HG02678 (cell line): ENCODE results near the gene UNC93B1.

Experiments used
- ATAC-seq: cut with Tn5 transposase; IDR thresholded peaks from one replicate; pipeline ENCODE4 v1.9.1; 2021; ENCODE audit warnings: mild to moderate bottlenecking, moderate library complexity; ENCODE audit not compliant: unreplicated experiment

UNC93B1 gene

DNA sequence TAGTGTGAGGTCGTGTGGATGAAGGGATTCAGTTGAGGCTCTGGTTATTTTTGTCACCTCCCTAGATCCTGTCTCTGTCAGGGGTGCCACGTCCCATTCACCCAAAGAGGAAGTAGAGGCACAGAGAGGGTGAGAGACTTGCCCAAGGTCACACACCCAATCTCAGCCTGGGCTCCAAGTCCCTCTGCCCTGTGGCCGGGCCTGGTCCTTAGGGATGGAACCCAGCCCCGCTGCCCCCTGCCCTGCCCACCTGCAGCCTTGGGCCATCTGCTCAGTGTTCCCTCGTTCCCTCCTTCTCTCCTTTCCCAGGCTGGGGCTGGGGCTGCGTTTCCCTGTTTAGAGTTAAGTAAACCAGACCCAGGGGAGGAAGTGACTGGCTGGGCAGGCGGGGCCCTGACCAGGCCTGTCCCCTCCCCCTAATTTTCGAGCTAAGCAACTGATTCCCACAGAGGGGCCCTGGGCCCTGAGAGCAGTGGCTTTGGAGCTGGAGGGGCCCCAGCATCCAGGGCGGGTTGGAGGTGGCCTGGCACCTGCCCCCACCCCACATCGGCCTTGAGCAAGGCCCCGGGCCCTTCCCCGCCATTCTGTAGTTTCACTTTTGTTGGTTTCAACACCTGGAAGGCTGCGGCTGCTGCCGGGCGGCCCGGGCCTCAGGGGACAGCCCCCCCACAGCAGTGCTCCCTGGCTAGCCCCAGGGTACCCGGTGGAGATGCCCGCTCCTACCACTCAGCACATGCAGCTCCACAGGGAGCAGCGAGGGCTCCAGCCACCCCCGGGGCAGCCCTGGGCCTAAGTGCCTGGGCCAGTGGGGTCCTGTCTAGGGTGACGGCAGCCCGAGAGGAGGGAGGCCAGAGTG is 36.4 kb upstream of the UNC93B1 start:
- ATAC-seq: peak; percentile 60

DNA sequence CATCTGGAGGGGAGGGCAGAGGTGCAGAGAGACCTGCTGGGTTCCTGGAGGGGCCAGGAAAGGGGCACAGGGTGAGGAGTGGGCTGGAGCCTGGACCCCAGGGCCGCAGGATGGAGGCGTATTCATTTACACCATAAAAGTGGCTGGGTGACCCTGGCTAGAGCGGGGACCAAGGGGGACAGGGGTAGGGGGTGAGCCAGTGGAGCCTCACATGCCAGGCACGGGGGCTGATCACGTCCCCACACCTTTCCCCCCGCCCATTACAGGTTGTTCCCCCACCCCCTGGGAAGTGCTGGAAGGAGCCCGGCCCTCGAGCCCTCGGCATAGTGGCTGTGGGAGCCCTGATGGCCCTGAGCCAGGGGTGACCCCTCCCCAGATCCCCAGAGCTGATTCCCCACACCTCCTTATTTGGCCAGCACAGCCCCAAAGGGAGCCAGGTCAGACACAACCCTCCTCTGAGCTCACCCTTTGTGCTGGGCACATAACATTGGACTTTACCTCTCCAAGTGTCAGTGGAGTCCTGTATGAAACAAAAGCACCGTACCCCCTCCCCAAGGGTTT is 35.7 kb upstream of the UNC93B1 start:
- ATAC-seq: no peak

DNA sequence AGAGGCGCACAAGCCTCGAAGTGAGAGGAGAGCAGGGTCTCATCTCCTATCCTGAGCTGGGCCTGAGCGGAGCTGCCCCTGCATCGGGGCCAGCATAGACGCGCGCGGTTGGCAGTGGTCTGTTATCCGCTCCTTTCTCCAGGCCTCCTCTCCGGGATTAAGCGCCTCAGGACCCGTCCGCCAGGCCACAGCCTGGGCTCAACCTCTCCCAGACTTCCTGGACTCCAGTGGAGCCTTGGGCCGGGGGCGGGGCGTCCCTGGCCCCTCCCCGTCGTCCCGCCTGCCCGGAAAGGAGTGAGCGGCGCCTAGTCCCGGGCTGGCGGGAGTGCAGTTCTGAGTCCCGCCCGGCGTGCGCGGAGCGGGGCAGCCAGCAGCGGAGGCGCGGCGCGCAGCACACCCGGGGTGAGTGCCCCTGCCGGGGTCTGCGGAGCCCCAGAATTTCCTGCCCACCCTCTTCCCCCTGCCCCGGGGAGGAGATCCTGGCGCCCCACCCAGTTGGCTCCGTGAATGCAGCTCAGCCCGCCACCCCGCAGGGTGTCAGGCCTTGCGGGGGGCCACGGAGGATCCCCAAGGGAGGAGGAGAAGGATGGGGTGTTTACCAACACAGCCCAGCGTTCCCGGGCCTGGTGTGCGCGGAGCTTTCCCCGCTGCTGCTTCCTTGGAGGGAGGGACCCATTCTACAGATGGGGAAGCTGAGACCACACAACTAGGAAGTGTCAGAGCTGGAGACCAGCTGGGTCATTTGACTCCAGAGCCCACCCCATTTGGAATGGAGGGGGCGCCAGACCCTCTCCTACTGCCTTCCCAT is 35.0 kb upstream of the UNC93B1 start, which contains the start of gene TCIRG1:
TSS of gene TCIRG1 (plus strand) at position 308 of the 808 bp plus-strand sequence. CDS start 2,247 bp downstream, outside the sequence.
- no peak for ATAC-seq

DNA sequence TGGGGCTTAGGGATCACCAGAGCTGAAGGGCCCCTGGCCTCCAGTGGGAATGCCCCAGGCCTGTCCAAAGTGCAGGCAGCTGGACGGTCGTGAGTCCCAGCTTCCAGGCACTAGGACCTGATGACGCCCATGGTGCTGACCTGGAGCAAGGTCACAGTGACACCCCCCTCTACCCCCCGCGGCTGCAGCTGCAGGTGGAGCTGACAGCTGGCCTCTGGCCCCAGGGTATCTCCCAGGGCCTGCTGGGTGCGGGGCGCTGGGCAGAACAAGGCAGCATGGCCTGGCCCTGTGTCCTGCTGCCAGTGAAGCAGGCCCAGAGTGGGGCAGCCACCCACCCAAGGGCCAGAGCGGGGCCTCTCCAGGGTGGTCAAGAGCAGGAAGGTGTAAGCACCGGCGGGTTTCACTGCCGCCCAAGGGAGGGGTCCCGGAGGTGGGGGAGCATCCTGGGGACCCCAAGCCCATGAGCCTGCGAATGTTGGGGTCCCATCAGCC is 34.4 kb upstream of the UNC93B1 start:
- no peak for ATAC-seq

DNA sequence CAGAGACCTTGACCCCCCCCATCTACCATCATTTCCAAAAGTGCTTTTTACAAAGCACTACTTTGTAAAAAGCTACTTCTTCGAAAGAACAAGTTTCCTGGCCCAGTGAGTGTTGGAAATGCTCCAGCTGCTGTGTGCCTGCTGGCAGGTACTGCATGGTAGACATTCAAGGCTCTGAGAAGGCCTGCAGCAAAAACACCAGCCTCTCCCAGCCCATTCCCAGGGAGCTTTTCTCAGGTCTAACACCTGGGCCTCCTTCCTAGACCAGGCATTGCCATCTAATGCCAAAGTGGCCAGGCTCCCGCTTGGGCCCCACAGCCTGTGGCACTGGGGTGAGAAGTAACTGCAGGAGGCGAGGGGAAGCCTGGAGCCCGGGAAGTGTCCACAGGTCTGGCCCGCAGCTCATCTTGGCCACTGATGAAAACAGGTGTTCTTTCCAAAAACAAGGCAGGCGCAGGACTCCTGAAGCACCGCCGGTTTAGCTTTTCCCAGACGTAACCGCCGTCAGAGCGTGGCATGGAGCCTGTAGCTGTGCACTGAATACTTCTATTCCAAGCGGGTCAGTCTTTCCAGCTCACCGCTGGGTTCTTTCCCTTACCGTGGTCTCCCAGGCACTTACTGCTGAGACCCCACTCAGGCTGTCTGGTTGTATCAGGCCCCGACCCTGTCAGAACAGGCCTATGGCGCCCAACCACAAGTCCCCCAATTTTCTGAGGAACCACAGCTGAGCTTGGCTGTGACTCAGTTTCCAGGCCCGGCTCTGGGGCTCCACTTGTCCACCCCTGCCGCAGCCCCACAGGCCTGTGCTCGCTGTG is 33.7 kb upstream of the UNC93B1 start:
- no peak for ATAC-seq

DNA sequence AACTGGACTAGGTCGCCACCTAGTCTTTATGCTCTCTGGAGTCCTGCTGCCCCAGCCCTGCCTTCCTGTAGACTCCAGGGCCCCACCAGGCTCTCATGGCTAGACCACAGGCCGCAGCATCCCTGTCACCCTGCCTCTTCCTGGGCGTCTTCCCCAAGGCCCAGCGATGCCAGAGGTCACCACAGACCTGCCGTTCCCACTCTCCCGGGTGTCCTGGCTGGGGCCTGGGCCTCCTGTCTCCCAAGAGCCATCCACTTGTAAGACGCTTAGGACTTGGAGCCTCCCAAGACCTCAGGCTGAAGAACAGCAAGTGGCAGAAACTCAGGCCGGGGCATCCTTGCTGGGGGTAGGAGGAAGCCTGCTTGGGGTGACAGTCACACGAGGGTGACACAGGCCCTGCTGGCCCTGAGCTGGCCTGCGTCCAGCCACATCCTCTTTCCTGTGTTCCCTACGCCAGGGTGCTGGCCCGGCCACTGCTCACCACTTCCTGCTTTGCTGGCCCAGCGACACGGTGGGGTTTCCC is 32.9 kb upstream of the UNC93B1 start:
- no peak for ATAC-seq

DNA sequence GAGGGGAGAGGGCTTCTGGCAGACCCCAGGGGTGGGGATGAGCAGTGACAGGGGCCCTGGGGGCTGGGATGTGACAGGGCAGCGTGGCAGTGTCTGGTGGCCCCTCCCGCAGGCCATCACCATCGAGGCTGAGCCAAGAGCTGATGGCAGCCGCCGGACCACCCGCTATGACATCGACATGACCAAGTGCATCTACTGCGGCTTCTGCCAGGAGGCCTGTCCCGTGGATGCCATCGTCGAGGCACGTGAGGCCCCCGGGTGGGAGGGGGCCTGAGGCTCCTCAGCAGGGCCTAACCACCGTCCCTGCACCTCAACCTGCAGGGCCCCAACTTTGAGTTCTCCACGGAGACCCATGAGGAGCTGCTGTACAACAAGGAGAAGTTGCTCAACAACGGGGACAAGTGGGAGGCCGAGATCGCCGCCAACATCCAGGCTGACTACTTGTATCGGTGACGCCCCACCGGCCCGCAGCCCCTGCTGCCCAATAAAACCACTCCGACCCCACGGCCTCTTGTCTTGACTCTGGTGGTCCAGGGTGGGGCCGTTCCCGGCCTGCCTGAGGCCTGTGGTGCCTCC is 32.3 kb upstream of the UNC93B1 start:
- ATAC-seq: no peak

DNA sequence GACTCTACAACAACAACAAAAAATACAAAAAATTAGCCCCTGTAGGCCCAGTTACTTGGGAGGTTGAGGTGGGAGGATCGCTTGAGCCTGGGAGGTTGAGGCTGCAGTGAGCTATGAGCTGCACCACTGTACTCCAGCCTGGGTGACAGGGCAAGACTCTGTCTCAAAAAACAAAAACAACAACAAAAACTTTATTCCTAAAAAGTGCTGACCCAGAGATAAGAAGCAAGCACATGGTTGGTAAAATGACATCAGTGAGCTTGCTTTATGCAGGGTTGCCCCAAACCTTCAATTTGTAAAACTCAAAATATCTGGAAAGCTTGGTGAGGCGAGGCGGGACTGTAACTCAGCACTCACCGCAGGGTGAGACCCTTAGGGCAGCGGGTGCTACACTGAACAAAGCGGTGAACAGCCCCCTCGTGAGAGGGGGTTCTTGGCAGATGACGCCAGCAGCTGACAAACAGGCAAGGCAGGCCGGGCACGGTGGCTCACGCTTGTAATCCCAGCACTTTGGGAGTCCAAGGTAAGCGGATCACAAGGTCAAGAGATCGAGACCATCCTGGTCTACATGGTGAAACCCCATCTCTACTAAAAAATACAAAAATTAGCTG is 31.5 kb upstream of the UNC93B1 start:
- no peak for ATAC-seq

DNA sequence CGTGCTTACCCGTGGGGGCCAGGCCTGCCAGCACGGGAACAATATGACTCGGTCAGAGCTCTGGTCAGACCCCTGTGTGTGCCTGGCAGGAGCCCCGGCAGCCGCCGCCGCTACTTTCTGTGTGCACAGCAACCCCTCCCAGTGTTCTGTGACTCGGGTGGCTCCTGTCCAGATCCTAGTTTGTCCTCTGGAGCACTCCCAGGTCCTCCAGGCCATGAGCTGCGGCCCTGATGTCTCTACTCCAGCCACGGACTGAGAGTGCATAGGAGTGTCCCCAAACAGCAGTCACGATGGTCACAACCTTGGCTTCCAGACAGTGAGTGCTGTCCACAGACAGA is 29.8 kb upstream of the UNC93B1 start:
- no peak for ATAC-seq

DNA sequence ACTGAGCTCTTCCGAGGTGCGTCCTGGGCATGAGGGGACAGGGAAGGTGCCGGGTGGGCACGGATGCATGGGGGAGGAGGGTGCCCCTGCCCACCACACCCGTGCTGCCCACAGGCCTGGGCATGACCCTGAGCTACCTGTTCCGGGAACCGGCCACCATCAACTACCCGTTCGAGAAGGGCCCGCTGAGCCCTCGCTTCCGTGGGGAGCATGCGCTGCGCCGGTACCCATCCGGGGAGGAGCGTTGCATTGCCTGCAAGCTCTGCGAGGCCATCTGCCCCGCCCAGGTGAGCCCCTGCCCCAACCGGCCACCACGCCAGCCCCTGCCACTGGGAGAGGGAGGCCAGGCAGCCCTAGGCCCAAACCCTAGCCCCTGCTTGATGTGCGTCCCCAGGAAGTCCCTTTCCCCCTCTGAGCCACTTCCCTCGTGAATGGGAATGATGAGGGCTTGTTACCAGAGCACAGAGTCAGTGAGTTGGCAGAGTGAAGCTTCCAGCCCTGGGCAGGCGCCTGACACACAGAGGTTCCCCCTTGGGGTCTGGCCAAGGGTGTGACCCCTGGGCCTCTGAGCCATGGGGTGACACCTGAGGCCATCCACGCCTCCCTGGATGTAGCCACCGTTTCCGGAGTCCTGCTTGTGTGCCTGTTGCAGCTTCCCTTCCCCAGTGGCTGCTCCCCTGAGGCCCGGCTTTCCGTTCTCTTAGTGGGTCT is 29.3 kb upstream of the UNC93B1 start:
- ATAC-seq: no peak

DNA sequence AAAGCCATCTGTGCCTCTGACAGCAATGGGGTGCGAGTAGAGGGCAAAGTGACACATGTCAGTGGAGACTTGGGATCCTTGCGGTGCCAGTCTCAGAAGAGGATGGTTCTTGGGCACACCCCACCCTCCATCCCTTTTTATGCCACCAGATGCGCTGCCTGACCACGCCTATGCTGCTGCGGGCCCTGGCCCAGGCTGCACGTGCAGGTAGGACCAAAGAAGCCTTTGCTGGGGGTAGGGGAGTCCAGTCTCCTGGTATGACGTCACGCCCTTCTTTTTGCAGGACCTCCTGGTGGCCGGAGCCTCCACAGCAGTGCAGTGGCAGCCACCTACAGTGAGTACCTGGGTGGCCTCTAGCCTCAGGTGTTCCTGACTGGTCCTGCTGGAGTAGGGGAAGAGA is 28.1 kb upstream of the UNC93B1 start:
- ATAC-seq: no peak

DNA sequence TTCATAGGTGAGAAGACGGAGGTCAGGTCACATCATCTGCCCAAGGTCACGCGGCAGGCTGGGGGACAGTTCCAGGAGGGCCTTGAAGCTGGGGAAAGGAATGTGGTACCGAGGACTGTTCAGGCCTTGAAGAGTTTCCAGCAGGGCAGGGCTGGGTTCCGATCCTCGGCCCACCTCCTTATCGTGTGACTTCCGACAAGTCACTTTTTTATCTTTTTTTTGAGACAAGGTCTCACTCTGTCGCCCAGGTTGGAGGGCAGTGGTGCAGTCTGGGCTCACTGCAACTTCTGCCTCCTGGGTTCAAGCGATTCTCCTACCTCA is 27.2 kb upstream of the UNC93B1 start:
- ATAC-seq: no peak

DNA sequence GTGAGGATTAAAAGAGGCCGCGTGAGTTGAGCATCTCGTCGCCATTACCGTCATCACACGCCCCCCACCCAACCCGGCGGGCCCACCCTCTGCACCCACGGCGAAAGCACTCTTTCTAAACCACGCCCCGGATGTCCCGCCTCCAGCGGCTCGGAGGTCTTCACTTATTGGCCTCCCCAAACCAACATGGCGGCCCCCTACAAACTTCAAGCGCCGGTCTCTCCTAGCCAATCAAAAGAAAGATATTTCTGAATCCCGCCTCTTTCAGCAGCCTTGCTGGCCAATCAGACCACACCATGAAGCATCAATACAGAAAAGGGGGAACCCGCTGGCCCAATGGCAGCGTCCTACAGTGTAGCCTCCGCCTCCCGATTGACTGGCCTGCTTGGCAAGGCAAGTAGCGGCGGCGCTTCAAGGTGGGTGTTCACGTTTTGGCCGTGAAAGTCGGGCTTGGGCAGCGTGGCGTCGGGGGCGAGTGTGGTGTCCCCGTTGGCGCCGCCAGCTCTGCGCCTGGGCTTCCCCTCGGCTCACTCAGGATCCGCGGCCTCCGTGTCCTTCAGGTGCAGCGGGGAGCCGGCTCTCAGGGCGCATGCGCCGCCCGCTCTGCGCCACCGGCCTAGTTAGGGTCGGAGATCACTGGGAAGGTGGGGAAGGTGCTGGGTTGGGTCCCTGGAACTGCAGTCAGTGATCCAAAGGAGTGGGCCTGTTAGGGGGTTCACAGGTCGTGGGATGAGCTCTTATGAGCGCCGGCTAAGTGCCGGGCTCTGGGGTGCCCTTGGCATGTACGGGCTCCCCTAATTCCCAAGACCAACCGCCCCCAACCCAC is 26.6 kb upstream of the UNC93B1 start, which contains the start of gene NDUFS8:
TSS of gene NDUFS8 (plus strand) at position 364 of the 826 bp plus-strand sequence. CDS start 1,471 bp downstream, outside the sequence.
- peak; percentile 98 for ATAC-seq

DNA sequence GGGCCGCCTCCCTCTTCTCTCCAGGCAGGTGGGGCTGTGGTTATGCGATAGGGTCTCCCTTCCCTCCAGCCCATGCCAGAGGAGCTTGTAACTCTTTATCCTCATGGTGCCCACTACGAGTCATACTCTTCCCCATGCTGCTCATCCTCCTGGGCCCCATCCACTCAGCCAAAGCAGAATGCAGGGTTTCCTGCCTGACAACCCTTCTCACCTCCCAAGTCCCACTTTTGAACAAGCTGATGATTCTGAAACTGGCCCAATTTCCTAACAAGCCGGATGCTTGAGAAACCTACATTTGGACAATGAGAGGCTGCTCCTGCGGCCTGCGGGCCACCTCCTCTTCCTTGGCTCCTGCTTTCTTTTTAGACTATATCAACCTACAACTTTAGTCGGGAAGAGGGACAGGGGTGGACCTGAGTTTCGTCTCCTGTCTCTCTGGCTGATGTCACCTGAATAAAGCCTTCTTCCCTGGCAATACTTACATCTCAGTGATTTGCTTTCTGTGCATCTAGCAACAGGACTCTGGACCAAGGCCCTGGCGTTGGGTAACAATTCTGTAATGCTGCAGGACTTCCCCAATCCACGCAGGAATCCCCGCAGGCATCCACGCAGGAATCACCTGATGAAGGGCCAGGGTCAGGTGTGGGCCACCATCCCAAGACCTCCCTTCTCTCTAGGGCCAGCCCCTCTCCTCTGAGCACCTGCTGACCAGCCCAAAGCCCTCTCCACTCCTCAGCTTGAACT is 25.1 kb upstream of the UNC93B1 start:
- no peak for ATAC-seq

DNA sequence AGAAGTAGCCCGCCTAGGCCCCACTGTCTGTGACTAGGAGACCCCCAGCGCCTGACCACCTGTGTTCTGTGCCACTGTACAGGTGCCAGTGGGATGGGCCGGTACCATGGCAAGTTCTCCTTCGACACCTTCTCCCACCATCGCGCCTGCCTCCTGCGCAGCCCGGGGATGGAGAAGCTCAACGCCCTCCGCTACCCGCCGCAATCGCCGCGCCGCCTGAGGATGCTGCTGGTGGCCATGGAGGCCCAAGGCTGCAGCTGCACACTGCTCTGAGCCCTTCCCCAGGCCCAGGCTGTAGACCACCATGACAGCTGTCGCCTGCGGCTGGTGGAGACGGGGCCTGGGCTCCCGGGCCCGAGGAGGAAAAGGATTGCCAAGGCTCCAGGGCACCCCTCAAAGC is 23.8 kb upstream of the UNC93B1 start:
- no peak for ATAC-seq

DNA sequence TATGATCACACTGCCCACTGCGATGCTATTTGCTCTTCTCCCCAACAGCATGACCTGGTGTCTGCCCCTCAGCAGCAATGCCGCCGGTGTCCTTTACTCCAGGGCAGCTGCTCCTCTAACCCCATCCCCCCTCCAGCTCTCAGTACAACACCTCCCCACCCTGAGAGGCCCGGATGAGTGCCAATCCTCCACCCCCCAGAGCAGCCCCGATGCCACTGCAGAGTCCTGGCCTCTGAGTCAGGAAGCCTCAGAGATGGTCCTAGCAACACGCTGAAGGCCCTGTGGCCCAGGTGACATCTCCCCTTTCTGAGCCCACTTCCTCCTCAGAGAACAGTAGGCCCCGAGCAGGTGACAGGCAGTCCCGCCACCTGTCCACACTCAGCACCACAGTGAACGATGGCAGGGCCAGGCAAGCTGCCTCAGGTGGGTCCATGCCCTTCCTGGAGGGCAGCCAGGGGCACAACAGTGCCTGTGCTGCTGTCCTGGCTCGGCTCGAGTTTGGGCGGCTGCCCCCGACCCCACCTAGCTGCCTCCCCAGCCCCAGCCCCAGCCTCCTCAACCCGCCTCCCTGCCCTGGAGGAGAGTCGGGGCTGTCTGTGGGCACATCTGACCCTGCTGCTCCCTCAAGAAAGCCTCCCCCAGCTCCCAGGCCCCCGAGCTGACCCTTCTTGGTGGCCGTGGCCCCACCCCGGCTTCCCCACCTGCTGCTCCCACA is 22.7 kb upstream of the UNC93B1 start:
- no peak for ATAC-seq

DNA sequence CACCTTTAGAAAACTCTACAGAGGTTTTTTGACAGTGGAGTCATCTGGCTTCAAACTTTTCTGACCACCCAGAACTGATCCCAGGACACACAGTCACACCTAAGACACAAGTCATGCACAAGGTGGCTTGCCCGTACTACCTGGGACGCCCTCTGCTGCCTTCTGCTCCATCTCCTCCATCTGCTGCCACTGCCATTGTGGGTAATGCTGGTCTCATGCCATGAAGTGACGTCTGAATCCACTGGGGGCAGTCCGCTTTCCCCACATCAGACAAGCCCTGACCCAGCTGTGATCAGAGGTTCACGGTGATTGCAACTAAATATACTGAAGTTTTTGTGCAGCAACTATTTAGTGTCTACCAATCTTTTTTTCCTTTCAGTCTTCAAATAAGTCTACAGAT is 21.1 kb upstream of the UNC93B1 start:
- no peak for ATAC-seq
